Kidney (tissue), 14 donors: ENCODE results near the gene SWAP70. TPM values are rescaled to one million over a fixed set of nuclear protein-coding genes. Genes with fewer than 3 reads are reported as not detected.

Experiments used
- DNase-seq, 5 donors: peaks; one replicate each; pipeline ENCODE4 v3.0.0-alpha.2; 2013 to 2020
- FAIRE-seq: peaks from 2 replicates; lab custom pipeline; 2012; peaks lifted over from hg19 to GRCh38; lab: Jason Lieb, UNC
- H3K27ac ChIP-seq, 2 donors: one replicate each; pipeline ENCODE4 v1.7.0; 2013; ENCODE audit warnings: low read depth in 2 of 2, low read length in 2 of 2, inconsistent platforms in 1 of 2
- H3K27me3 ChIP-seq: one replicate; pipeline ENCODE4 v1.7.1; 2013; ENCODE audit warnings: low read length, inconsistent platforms; ENCODE audit not compliant: control insufficient read depth, insufficient read depth
- H3K36me3 ChIP-seq, 3 donors: one replicate each; pipeline versions ENCODE4 v1.7.0 to v1.7.1; 2013; ENCODE audit warnings: low read length in 3 of 3, control low read depth in 1 of 3, inconsistent platforms in 1 of 3; ENCODE audit not compliant: insufficient read depth in 3 of 3, control insufficient read depth in 2 of 3
- H3K4me1 ChIP-seq, 3 donors: one replicate each; pipeline versions ENCODE4 v1.7.0 to v1.7.1; 2013; ENCODE audit warnings: low read length in 3 of 3, inconsistent platforms in 1 of 3, low read depth in 1 of 3; ENCODE audit not compliant: control insufficient read depth in 2 of 3, insufficient read depth in 2 of 3
- H3K4me3 ChIP-seq, 3 donors: one replicate each; pipeline versions ENCODE4 v1.7.0 to v1.8.1; 2013; ENCODE audit warnings: low read length in 3 of 3, control low read depth in 1 of 3, inconsistent platforms in 1 of 3
- H3K9ac ChIP-seq, 3 donors: one replicate each; pipeline versions ENCODE4 v1.7.0 to v1.7.1; 2013; ENCODE audit warnings: low read length in 3 of 3, control low read depth in 1 of 3, inconsistent platforms in 1 of 3
- H3K9me3 ChIP-seq, 3 donors: one replicate each; pipeline versions ENCODE4 v1.7.0 to v1.7.1; 2013; ENCODE audit warnings: low read length in 3 of 3, control low read depth in 1 of 3, inconsistent platforms in 1 of 3; ENCODE audit not compliant: control insufficient read depth in 2 of 3, insufficient read depth in 1 of 3
- CTCF ChIP-seq: IDR thresholded peaks from 3 replicates; pipeline ENCODE4 v1.5.1; 2012; ENCODE audit warnings: mild to moderate bottlenecking, moderate library complexity, borderline replicate concordance; ENCODE audit not compliant: insufficient read depth; ENCODE audit errors: extremely low read depth
- intact Hi-C: fragments of 100-400 bp; cut with DNase I; formaldehyde crosslinking; loops from one replicate; pipeline ENCODE4 v1.11.1; 2022
- polyA plus RNA-seq: library from polyadenylated mRNA; stranded (reverse); fragments of 350-450 nt; fragmentation: Illumina TruSeq; extraction: RNeasy Lipid Tissue Mini Kit (QIAGEN cat#74804); gene quantifications from one replicate; pipeline ENCODE4 v1.2.3, GENCODE V29; 2014; ENCODE audit warnings: low read depth, low replicate concordance; ENCODE audit not compliant: insufficient read depth
- total RNA-seq: library from RNA; stranded (reverse); fragmentation: NEBNext Ultra II Directional; extraction: Animal tissue kit (Norgen Biotek cat#: 25700); gene quantifications from one replicate; pipeline ENCODE4 v1.2.1, GENCODE V29; 2021
- donor health status: control.
- donor health status: control.
- donor health status: control.
- donor health status: control.
- donor health status: control.
- donor health status: DM: yes; HTN: yes; CAD: no.
- donor health status: Normal renal cell carcinoma (clear cell type).

The SWAP70 gene
- total and polyA plus RNA-seq, 2 donors from 2014 or later: 11.1 to 61.0 TPM

DNA sequence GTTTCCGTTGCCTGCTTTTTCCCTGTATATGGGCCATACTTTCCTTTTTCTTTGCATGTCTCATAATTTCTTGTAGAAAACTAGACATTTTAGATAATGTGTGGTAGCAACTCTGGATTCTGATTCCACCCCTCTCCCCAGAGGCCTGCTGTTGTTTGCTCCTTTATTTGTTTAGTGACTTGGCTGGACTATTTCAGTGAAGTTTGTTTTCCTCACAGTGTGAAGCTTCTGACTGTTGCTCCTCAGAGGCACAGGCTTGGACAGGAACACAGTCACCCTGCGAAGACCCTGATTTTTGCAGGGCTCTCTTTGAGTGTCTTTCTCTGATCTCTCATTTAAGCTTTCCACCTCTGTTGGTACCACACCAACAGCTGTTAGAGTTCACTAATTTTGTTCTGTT, 72.5 kb downstream of the SWAP70 start:
- H3K9ac ChIP-seq: no peak overlapping the region
- no peaks in the 10 kb centered on the region for H3K9me3 ChIP-seq
- FAIRE-seq (no peak), DNase-seq (no peak)
- intact Hi-C loops: no loop called here
- no peaks in the 10 kb centered on the region for H3K27me3 ChIP-seq
- H3K4me3 ChIP-seq: no peak overlapping the region
- no peaks in the 10 kb centered on the region for H3K4me1 ChIP-seq
- no peak overlapping the region for H3K27ac ChIP-seq
- no peak for TF ChIP-seq CTCF
- H3K36me3 ChIP-seq: peaks cover 6 to 34% (median 15%) of the 10 kb centered on the region in 3 donors

- Histone ChIP-seq H3K9me3 (no peaks in the 10 kb centered on the region), H3K9ac (no peak overlapping the region), H3K36me3 (peaks cover 3 to 26% (median 12%) of the 10 kb centered on the region in 3 donors), H3K27ac (peak overlapping the region in 1 of 2 donors; percentile 6), H3K27me3 (no peaks in the 10 kb centered on the region), H3K4me1 (no peaks in the 10 kb centered on the region), H3K4me3 (no peak overlapping the region)
- intact Hi-C loops: no loop called here
- TF ChIP-seq CTCF: no peak
- FAIRE-seq (no peak), DNase-seq (peak in 1 of 5 donors; percentile 57)
Measured at GRCh38 chr11:9738116-9738515, 74.2 kb downstream of the SWAP70 start.

GRCh38 chr11:9738707-9739106, 74.8 kb downstream of the SWAP70 start:
- Histone ChIP-seq H3K27ac (no peak overlapping the region), H3K9me3 (no peaks in the 10 kb centered on the region), H3K4me3 (no peak overlapping the region), H3K36me3 (peaks cover 3 to 24% (median 9%) of the 10 kb centered on the region in 3 donors), H3K4me1 (no peaks in the 10 kb centered on the region), H3K9ac (no peak overlapping the region), H3K27me3 (no peaks in the 10 kb centered on the region)
- FAIRE-seq: no peak
- no peak for DNase-seq
- intact Hi-C loops: no loop called here
- no peak for TF ChIP-seq CTCF

- Histone ChIP-seq H3K27me3 (no peaks in the 10 kb centered on the region), H3K27ac (no peak overlapping the region), H3K4me1 (no peaks in the 10 kb centered on the region), H3K4me3 (no peak overlapping the region), H3K9me3 (no peaks in the 10 kb centered on the region), H3K9ac (no peak overlapping the region), H3K36me3 (peaks cover 3 to 24% (median 9%) of the 10 kb centered on the region in 3 donors)
- TF ChIP-seq CTCF: no peak
- no peak for FAIRE-seq
- DNase-seq: no peak
- intact Hi-C loops: no loop called here
Measured at GRCh38 chr11:9739123-9739900, 75.4 kb downstream of the SWAP70 start.
